ENCODE data around the gene FXYD1. TPM values are rescaled to one million over a fixed set of nuclear protein-coding genes. Genes with fewer than 3 reads are reported as not detected.
"Not testable (repeated sequence)": the region's sequence is repeated elsewhere in the genome, so short reads cannot be mapped to it uniquely, and the experiment has no call there.

FXYD1 gene
- total RNA-seq, 1 experiment from 2014 or later, result not detected

DNA sequence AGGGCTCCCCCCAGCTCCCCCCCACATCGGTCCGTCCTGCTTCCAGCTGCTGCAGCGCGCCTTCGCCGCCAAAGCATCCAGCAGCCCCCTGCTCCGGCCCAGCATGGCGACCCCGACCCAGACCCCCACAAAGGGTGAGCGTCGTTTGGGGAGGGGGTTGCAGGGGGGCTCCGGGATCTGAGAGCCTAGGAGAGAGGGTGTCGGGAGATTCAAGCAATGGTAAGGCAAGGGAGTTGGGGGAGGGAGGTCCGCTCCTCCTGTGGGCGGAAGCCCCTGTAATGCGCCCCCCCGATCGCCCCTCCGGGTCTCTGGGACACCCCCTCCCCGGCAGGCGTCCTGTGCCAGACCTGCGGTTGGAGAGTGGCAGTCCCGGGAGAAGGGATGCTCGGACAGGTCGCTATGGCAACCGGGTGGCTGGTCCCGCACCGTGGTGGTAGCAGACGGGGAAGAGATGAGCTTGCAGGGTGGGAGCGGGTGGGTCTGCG lies 4.6 kb downstream of the FXYD1 start, which contains the start of gene FXYD7:
TSS of gene FXYD7 (plus strand) at position 25 of the 485 bp plus-strand sequence. CDS start at position 104, 79 bp downstream.
- no peak for DNase-seq (ENCODE audit: low spot score)

DNA sequence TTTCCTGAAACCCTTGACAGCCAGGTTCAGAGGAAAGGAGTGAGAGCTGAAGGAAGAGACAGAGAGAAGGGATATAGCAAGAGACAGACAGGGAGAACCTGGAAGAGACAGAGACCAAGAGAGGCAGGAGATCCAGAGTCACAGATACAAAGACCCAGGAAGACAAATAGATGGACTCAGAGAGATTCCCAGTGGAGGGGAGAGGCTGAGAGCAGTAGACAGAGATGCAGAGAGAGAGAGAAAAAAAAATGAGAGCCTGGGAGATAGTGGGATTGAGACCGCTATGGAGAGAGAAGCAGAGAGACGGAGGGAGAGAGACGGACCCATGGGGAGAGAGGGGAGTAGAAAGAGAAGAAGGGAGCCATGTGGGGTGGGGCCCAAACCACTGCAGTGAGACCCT lies 5.2 kb downstream of the FXYD1 start:
- DNase-seq (ENCODE audit: low spot score), result no peak

DNA sequence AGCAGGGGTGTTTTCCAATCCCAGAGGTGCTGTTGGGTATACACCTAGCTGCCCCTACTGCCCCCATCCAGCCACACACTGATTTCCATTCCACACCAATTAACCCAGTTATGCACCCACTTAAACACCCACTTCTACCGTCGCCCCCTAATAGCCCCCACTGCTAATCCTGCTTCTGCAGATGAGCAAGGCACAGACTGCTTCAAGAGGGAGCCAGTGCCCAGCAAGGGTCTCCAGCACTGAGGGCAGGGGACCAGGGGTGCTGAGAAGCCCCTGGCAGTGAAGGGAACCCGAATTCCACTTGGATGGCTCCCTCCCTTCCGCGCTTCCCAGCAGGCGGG lies 5.6 kb downstream of the FXYD1 start:
- DNase-seq (ENCODE audit: low spot score), result no peak

DNA sequence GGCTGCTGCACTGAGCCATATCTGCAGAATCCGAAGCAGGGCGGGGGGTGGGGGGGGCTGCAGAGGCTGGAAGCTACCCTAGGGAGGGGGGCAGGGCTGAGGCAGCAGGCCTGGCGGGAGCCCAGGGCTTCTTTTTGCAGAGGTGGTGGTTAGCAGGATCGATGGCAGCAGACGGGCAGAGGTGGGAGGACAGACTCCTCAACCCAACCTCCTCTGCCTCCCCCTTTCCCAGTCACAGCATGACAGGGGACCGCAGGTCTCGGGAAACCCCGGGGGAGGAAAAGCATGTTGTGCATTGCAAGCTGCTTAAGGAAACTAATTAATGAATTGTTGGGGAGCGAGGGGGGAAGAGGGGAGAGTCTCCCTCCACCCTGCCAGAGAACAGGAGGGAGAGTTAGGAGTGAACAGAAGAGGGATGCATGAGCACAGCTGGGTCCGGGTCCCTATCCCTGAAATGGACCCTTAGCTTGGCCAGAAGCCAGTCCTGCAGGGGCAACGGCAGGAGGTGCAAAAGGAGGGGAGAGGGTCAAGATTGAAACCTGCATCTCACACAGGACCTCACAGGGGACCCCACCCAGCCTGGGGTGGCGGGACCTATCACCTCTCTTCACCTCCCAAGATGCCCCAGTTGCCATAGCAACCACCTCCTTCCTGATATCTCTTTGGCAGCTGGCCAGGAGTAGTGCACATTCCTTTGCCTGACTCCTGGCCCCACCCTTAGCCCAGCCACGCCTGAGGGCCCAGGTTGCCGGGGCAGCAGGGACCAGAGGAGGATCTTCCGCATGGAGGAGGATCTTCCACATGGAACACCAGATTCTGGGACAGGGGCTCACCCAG lies 6.2 kb downstream of the FXYD1 start:
- DNase-seq (ENCODE audit: low spot score), result peak; percentile 68

DNA sequence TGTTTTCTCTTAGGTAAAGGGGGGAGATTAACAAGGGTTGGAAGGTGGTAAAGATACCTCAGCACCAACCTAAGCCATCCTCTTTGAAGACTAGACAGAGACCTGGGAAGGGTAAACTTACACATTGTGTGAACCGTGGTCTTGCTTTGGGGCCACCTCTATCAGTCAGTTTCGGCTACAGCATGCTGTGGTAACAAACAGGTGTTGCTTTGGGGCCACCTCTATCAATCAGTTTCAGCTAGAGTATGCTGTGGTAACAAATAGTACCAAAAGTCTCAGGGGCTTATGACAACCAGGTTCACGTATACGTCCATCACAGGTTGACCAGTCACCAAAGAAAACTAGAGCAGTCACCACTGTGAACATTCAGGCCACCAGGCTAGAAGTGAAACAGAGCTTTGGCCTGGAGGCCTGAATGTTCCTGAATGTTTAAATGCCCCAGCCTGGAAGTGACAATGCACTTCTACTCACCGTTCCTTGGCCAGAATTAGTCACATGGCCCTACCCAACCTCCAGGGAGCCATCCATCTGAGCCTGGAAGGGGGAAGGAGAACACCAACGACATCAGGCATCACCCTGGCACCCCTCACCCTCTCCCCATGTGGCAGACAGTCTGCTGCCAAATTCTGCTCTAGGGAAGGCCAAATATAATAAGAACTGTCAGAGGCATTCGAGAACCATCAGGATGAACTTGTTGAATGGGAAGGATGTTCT lies 8.3 kb downstream of the FXYD1 start:
- no peak for DNase-seq (ENCODE audit: low spot score)

DNA sequence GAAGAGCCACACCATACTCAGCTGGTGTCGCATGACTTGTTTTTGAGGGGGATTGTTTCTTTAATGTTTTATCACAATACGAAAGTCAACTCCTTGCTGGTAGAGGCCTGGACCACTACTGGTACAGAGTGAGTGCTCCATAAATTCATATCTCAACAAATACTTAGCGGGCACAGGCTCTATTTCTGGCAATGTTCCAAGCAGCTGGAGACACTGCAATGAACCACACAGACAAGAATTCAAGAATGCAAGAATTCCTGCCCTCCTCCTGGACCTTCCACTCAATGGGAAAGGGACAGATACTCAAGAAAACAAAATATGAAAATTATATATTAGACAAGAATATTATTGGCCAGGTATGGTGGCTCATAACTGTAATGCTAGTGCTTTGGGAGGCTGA lies 10.8 kb downstream of the FXYD1 start:
- no peak for DNase-seq (ENCODE audit: low spot score)

DNA sequence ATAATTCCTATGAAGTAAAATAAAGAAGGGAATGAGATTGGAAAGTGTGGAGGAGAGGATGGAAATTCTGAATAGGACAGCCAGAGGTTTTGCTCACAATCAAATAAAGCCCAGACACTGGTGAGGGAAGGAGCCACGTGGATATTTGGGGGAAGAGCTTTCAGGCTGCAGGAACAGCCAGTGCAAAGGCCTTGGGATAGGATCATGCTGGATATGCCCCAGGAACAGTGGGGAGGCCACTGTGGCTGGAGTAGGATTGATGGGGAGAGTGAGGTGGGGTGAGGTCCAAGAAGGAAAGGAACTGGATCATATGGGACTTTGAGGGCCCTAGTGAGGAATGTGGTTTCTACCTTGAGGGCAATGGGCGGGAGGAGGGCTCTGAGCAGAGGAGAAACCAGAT lies 11.8 kb downstream of the FXYD1 start:
- no peak for DNase-seq (ENCODE audit: low spot score)

DNA sequence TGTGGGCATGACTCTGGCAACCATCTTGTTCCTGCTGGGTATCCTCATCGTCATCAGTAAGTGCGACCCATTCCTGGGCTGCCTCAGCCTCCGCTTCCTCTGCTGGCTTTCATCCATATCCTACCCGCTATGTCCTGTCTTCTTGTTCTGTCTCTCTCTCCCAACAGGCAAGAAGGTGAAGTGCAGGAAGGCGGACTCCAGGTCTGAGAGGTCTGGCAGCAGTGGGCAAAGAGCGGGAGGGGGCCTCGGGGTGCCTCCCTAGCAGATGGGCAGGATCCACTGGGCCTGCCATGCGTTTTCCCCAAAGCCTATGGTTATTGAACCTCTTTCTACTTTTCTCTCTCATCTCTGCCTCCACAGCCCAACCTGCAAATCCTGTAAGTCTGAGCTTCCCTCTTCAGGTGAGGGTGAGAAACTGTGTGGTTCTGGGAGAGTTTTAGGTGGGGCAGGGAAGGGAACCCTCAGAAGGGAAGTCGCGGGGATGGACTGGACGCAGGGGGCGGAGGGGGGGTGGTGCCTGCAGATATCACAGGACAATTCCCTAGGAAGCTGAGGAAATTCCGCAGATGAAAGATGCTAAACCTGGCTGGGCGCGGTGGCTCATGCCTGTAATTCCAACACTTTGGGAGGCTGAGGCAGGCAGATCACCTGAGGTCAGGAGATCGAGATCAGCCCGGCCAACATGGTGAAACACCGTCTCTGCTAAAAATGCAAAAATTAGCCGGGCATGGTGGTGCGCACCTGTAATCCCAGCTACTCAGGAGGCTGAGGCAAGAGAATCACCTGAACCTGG lies 12.8 kb downstream of the FXYD1 start:
- DNase-seq (ENCODE audit: low spot score), result no peak

DNA sequence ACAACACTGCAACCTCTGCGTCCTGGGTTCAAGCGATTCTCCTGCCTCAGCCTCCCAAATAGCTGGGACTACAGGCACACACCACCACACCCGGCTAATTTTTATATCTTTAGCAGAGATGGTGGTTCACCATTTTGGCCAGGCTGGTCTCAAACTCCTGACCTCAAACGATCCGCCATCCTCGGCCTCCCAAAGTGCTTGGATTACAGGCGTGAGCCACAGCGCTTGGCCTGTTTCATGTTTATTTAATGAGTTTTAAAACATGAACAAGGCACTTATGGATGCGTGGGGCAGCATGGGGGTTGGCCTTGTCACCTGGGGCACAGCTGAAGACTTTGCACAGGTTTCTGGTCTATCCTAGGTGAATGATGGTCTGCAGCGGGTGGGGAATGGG lies 14.5 kb downstream of the FXYD1 start:
- not testable (repeated sequence) for DNase-seq (ENCODE audit: low spot score)

DNA sequence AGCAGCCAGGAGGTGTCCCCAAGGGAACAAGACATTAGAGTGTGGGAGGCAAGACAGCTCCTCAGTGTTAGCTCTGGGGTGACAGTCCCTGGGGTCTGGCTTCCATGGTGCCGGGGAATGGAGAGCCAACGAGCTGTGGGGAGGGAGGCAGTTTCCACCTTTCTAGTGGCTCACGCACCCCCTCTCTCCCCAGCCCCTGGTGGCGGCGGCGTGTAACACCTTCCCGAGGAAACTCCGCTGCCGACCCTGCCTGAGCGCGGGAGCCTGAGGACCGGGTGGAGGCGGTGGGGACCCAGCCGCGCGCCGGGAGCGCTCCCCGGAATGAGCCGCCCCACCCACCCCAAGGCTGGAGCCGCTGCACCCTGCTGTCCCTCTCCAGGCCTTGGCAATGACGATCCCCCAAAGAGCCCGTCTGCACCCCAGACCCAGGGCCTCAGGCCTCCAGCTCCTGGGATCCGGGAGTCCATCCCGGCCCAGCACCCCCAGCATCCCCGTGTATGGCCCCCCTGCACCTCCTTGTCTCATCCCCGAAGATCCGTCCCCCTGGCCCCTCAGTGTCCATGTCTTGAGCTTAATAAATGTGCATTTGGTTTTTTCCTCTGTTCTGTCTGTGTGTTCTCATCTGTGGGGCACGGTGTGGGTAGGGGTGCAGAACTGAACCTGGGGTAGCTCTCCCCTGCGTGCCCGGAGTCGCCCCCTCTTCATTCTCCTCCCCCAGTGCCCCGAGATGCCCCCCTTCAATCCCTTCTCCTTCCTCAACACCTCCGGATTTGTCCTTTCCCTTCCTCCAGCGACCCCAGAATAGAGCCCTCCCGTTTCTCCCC lies 15.3 kb downstream of the FXYD1 start:
- DNase-seq (ENCODE audit: low spot score), result no peak

DNA sequence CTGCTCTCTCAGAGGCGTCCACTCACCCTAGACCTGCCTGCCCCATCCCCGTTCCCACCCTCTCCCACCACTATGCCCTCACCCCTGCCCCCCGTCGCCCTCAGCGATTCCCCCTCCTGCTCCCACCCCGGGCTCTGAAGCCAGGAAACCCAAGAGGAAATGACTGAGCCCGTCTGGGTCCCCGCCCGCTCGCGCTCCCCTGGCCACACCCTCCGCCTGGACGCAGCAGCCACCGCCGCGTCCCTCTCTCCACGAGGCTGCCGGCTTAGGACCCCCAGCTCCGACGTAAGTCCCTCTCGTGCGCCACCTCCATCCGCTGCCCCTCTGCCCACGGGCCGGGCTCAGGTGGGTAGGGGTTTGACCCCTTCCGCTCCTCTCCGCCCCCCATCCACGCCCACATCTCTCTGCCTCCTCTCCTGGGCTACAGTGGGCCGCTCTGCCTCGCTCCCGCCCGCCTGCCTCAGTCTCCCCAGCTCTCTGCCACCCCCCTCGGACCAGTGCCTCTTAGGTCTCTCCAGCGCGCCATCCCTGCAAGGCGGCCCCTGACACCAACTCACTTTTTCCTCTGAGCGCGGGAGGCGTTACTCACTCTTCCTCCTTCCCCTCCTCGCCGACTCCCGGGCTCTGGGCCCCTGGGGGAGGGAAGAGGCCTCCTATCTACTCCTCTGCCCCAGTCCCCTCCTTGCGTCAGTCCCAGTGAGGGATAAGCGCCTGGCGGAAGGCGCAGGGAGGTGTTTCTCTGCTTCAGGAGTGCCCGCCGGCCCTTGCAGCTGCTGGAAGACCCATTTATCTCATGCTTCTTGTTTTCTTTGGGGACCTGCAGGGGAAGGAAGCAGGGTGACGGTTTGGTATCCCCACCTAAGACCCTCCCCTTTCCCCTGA lies 16.1 kb downstream of the FXYD1 start, which contains the start of gene FXYD5:
TSS of gene FXYD5 (plus strand) at position 211 of the 882 bp plus-strand sequence. CDS start 816 bp downstream, outside the sequence.
- DNase-seq (ENCODE audit: low spot score), result peak; percentile 75

DNA sequence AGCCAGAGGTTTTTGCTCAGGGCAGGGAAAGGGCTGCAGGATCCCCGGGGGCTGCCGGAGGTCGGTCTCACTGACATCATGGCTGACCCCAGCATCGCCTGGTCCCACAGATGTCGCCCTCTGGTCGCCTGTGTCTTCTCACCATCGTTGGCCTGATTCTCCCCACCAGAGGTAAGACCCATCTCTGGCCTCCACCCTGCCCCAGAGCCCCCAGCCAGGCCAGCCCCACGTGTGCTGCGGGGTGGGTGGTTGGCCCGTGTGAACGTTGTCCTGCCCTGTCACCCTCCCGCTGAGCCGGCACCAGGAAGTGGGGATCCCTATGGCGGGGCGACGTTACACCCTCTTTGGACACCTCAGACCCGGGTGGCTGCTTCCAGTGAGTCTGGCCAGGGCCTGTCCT lies 16.8 kb downstream of the FXYD1 start:
- no peak for DNase-seq (ENCODE audit: low spot score)

DNA sequence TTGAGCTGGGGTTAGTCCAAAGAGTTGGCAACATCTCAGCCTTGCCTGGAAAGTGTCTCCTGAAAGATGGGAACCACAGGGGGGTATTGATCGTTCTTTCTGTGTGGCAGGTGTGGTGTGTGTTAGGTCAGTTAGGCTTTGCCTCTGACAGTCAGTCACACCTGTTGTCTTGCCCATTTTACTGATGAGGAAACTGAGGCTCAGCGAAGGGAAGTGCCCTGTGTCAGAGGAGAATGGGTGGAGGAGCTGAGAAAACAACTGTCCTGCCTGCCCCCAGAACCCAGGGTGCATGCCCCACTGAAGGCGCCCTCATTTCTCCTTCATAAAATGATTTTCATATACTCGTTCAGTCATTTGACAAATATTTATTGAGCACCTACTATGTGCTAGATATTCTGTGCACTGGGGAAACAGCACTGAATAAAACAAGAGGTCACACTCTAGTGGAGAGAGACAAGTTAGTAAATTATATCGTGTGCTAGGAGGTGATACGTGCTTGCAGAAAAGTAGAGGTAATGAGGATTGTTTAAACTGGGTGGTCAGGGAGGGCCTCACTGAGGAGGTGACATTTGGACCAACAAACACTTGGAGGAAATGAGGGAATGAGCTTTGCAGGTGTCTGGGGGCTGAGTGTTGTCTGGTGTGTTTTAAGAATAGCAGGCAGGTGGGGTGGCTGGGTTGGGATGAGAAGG lies 17.5 kb downstream of the FXYD1 start:
- no peak for DNase-seq (ENCODE audit: low spot score)

DNA sequence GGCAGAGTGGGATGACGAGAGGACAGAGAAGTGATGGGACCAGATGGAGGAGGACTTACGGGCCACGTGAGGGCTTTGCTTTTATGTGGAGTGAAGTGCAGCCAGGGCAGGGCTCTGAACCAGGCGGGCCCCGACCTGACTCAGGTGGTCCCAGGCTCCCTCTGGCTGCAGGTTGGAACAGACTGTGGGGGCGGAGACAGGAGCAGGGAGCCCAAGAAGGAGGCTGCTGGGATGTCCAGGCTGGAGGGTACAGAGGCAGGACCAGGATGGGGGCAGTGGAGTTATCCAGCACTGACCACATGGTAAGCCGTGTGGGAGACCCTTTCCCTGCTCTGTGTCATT lies 18.0 kb downstream of the FXYD1 start:
- DNase-seq (ENCODE audit: low spot score), result no peak

DNA sequence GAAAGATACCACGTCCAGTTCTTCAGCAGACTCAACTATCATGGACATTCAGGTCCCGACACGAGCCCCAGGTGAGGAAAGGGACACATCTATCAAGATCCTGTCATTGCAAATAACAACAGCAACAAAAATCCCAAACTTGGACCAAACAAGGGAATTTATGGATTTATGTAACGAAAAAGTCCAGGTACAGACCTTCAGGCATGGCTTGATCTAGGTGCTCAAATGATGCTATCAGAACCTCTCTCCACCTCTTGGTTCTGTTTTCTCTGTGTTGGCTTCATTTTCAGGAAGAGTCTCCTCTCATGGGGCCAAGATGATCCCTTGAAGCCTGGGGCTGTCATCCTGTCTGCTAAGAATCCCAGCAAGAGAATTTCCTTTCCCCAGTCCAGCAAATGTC lies 18.8 kb downstream of the FXYD1 start:
- no peak for DNase-seq (ENCODE audit: low spot score)

DNA sequence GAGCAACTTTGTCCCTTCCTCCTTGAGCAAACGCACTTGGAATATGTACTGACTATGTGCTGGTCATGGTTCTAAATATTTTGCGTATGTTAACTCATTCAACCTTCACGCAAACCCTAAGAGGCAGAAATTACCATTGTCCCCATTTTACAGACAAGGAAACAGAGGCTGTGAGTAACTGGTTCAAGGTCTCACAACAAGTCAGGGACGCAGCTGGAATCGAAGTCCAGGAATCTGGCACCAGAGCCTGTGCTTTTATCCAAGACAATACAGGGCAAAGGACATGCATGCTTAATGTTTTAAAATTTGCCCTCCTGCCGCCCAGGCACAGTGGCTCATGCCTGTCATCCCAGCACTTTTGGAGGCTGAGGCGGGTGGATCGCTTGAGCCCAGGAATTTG lies 21.0 kb downstream of the FXYD1 start:
- DNase-seq (ENCODE audit: low spot score), result no peak

DNA sequence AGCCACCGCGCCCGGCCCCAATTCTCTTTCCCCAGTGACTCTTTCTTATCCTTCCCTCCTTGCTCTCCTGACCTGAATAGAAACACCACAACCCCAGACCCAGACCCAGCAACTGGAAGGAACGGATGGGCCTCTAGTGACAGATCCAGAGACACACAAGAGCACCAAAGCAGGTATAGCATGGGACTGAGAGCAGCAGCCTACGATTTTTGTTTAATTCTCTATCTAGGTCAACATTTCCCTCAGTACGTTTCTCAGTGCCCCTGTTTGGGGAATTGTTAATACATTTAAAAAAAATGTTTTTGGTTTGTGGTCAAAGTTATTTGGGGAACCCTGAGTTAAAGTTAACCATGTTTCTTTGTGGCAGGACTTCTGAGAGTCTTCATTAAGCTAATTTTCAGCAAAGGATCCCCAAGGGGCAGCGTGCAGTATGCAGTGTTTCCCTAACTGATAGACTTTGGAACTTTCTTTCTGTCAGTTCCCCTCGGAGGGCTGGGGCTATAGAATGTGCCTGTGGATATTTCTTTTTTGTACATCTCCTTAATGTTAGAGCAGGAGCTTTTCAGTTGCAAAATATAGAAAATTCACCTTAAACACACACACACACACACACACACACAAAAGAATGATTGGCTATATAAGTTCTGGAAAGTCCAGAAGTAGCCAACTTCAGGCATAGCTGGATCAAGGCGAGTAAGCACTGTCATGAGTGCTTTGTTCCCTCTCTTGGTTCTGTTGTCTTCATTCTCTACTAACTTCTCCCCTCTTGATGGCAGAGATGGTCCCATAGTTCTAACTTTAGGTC lies 22.2 kb downstream of the FXYD1 start:
- DNase-seq (ENCODE audit: low spot score), result no peak

DNA sequence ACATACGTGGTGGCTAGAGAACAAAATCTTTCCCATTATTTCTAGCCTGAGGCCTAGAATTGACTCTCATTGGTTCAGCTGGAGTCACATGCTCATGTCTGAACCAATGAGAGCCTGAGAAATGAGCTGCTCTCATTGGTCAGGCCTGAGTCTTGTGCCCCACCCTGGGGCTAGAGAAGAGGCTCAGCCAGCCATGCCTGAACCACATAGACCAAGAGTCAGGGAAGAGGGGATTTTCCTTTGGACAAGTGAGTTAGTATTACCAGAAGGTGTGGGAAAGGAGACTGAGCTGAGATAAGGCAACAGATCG lies 22.8 kb downstream of the FXYD1 start:
- DNase-seq (ENCODE audit: low spot score), result no peak
